SW 1271 (cell line): Measurements from ENCODE around the gene GRIFIN.
"Not testable (repeated sequence)": the region's sequence is repeated elsewhere in the genome, so short reads cannot be mapped to it uniquely, and the experiment has no call there.

ENCODE experiments used
- DNase-seq, 2 experiments: peaks; one replicate each; lab custom pipeline; 2025; lab: John Stamatoyannopoulos, UW

GRIFIN gene

DNA sequence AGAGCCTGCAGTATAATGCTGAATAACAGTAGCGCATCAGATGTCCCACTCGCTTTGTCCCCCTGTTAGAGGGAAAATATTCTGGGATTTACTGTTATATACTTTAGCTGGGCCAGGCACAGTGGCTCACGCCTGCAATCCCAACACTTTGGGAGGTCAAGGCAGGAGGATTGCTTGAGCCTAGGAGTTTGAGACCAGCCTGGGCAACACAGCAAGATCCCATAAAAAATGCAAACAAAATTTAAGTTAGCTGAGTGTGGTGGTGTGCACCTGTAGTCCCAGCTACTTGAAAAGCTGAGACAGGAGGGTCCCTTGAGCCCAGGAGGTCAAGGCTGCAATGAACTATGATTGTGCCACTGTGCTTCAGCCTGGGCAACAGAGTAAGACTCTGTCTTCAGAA lies 22.3 kb downstream of the GRIFIN start:
- DNase-seq = not testable (repeated sequence)

DNA sequence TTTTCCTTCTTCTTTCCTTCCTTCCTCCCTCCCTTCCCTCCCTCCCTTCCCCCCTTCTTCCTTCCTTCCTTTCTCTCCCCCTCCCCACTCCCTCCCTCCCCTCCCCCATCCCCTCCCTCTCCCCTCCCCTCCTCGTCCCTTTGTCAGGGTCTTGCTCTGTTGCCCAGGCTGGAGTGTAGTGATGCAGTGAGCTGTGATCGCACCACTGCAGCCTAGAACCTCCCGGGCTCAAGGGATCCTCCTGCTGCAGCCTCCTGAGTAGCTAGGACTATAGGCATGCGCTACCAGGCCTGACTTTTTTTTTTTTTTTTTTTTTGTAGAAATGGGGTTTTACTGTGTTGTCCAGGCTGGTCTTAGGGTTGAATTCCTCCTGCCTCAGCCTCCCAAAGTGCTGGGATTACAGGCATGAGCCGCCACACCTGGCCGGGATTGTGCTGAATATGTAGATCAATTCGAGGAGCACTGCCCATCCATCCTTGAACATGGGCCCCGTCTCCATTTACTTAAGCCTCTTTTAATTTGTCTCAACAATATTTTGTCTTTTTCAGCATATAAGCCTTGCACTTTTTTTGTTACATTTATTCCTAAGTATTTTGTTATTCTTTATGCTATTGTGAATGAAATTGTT lies 23.4 kb downstream of the GRIFIN start:
- no peak for DNase-seq

DNA sequence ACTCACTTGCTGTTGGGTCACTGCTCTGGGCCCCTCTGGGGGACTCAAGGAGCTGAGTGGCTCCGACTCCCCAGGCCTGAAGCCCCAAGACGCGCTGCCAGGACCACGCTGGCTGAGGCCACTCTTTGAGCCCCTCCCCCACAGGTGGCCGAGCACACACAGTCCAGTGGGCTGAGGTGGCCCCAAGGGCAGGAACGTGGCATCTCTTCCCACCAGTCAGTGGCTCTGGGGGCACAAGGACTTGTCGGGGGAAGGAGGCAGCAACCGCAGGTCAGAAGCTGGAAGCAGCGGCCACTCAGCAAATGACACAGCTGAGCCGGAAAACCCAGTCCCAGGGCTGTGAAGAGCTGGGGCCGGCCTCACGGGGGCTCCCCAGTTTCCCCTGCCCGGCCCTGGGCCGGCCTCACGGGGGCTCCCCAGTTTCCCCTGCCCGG lies 24.1 kb downstream of the GRIFIN start:
- no peak for DNase-seq

DNA sequence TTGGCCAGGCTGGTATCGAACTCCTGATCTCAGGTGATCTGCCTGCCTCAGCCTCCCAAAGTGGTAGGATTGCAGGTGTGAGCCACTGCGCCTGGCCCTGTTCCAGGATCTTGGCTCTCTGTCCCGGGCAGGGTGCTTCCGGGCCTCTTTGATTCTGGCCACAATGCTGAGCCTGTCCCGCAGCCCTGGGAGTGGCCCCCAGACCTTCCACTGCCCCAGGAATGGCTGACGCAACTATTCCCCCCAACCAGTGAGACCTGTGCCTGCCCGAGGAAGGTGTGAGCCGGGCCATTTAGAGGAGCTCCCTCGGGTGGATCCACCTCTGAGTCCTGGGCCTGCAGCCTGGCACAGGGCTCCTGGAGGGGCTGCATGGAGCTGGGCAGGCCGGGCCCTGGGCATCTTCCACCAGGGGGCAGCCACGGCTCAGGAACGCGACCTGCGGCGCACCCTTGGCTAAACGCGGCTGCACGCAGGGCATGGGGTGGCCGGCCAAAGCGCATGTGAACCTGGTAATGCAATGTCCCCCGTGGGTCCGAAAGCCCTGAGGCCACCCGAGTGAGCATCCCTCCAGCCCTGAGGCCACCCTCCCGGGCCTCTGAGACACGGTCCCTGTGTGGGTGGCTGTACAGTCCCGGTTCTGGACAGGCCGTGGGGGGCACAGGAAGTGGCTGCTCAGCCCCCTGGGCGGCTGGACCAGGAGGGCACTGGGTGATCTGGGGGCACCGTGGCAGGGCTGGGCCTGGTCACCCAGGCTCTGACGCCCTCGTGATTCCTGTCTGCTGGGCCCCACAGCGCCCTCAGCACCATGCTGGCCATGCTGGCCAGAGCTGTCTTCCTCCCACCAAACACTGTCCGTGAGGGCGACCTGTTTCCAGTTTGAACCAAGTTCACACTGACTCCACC lies 24.8 kb downstream of the GRIFIN start:
- DNase-seq = peak; percentile 36 to 74

DNA sequence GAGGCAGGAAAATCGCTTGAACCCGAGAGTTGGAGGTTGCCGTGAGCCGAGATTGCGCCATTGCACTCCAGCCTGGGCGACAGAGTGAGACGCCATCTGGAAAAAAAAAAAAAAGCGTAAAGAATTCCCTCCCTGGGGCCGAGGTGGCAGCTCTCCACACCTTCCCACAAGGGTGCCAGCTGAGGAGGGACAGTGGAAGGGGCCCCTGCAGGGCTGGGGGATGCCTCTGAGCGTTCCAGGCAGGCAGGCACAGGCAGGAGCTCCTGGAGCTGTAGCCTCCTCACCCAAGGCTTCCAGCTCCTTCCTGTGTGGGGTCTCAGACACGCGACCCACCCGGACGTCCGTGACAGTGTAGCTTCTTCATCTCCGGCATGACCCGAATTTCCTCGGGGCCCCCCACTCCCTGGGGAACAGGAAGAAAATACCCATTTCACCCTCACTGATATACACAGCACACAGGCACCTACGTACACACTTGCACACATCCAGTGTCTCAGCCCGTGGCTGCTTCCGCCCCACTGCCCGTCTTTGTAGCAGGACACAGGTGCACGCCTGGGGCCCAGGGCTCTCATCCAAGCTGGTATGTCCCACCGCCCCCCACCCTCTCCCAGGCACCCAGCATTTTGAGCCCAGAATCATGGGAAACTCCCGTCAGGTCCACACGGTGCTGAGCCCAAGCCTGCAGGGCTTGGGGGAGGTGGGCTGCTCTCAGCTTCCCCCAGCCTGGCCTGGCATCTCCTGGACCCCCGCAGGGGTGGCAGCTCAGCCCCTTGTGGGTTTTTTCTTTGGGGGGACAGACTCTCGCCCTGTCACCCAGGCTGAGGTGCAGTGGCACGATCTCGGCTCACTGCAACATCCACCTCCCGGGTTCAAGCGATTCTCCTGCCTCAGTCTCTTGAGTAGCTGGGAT lies 25.7 kb downstream of the GRIFIN start:
- DNase-seq = no peak

DNA sequence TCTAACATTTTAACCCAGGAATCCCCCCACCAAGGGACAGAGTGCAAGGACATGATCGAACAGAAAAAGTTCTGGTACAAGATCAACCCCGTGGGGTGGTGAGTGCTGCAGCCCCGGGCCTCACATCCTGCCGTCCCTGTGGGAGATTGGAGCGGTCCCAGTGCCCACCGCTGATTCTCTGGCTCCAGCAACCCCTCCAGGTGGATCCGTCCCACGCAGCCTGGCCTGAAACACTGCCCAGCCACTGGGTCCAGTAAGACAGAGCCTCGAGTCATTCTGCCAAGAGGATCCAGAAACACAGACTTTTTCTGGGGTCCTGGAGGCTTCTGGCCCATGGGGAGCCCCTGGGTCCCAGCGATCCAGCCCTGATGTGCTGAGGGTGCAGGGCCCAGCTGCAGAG lies 29.5 kb downstream of the GRIFIN start:
- no peak for DNase-seq

DNA sequence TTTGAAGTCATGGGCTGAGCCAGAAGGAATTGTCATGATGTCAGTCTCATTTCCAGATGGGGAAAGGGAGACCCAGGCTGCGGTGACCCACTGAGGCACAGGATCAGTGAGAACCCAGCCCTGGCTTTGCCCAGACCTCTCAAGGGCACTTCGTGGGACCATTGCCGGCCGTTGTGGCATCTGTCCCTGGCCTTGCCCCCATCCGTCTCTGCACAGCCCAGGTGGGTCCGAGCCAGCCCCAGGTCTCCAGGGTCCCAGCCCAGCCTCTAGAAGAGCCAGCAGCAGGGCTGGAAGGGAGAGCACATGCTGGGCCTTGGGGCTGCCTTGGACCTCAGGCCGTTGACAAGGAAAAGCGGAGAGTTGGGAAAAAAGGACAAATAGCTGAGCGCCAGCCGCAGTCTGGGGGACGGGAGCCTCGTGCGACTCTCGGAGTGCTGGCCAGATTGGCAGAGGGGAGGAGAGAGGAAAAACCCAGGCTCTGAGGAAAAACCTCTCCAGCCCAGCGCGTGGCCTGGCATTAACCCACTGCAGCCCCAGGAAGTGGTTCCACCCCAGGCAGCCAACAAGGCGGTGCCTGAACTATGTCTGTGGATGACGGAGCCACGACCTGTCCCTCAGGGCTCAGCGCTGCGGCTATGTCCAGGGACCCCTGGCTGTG lies 30.2 kb downstream of the GRIFIN start:
- no peak for DNase-seq

DNA sequence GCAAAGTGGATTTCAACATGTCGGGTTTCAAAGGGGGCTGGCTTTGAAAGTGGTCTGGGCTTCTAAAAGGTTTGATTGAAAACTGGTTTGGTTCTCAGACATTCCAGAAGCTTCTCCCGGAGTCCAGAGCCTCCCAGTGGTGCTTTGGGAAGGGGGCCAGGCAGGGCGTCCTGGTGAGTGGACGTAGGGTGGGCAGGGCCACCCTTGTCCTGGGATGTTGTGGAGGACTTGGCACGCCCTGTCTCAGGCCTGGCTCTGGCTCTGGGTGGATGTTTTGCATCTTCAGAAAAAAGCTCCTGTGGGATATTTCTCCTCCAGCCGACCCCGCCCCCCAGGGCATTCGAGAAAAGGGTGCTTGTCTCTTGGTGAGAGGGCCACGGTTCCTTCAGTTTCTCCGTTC lies 31.2 kb downstream of the GRIFIN start:
- DNase-seq = no peak

DNA sequence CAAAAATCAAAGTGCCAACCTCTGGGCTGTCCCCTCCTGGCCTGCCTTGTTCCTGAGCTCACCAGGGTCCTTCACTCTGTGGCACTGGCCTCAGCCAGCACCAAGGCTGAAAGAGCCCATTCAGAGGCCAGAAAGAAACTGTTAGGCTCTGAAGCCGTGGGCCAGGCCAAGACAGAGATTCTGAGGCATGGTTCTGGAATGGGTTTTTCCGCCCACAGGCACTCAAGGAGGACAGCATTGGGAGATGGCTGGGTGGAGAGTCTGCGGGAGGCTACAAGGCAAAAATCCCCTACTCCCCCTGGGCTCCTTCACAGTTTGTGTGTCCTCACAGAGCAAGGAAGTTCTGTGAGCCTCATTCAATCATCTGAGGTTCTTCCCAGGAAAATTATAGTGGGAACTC lies 31.7 kb downstream of the GRIFIN start:
- DNase-seq = no peak

DNA sequence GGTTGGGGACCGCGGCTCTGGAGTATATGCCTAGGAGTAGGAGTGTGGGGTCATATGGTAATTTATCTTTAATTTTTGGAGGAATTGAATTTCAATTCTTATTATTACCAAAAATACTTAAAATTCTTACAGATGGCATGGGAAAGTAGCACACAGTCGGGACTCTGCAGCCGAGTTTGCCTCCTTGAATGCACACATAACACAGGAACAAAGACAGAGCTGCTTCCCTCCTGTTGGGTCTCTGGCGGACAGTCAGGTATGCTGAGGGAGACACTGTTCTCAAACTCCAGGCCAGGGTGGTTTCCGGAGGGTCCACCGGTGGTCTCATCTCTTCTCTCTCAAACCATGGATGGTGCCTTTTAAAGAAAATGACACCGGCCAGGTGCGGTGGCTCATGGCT lies 32.7 kb downstream of the GRIFIN start:
- DNase-seq = no peak

DNA sequence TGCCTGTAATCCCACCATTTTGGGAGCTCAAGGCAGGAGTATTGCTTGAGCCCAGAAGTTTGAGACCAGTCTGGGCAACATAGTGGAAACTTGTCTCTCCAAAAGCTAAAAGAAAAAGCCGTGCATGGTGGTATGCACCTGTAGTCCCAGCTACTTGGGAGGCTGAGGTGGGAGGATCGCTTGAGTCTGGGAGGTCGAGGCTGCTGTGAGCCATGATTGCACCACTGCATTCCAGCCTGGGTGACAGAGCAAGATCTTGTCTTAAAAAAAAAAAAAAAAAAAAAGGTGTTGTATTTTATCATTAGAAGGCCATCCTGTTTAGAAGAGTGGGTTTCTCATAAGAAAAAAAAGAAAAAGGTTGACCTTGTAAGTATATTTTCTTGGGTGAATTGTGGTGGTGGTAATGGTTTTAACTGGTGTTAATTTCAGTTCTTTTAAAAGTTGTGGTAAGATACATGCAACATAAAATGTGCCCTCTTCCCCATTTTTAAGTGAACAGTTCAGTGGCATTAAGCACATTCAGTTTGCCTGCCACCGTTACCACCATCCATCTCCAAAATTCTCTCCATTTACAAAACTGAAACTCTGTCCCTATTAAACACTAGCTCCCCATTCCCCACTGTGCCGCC lies 34.7 kb downstream of the GRIFIN start:
- no peak for DNase-seq

DNA sequence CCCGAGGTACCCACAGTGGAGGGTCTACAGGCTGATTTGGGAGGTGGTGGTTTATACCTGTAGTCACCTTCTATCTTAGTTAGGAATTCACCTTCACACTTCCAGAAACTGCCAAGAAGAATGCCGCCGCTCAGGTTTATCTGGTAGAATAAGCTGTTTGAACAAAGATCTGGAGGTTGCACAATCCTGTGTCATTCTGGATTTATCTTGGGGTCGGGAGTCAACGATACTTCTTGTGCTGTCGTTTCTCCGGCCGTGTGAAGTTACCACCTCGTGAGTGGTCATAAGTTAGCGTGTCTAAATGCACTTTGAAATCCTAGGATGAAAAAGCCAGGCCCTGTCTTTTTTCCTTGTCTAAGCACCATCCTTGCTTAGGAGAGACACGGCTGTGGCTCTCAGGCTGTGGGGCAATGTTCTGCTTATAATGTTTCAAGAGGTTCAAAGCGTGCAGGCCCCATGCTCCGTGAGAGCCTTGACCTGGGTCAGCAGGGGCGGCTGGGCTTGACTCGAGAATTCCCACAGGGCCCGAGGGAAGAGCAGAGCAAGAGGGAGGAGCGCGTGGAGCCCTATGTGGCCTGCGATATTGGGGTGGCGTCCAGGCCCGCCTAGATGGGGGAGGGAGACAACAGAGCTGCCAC lies 35.5 kb downstream of the GRIFIN start:
- no peak for DNase-seq

DNA sequence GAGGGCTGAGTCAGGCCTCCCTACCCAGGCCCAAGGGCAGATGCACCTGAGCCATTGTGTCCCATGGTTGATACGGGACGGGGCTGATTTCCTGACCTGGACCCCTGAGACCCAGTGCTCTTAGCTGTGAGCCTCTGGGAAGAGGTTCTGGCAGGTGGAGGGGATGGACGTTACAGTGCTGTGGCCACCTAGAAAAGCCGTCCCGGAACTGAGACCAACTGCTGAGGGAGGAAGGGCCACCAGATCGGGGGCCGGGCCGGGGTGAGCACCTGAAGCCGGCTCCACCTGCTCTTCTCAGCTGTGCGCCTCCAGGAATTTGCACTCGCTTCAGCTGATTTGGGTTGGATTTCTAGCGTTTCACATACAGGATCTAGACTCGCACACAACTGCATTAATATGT lies 37.4 kb downstream of the GRIFIN start:
- no peak for DNase-seq

DNA sequence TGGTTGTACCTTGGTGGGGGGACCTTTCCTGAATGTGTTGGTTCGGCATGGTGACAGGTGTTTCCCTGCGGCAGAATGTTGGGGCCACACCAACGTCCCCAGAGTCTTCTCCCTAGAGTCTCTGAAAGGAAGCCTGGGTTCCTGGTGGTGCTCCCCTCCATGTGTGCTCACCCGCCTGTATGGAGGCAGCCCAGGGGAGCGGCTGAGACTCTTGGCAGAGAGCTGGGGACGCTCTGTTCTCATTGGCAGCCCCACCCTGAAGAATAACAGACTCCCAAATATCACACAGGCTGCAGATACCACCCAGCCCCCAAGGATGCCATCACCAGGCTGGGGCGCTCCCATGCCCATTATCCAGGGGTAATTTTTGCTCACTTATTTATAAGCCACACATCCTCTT lies 38.0 kb downstream of the GRIFIN start:
- DNase-seq = no peak

DNA sequence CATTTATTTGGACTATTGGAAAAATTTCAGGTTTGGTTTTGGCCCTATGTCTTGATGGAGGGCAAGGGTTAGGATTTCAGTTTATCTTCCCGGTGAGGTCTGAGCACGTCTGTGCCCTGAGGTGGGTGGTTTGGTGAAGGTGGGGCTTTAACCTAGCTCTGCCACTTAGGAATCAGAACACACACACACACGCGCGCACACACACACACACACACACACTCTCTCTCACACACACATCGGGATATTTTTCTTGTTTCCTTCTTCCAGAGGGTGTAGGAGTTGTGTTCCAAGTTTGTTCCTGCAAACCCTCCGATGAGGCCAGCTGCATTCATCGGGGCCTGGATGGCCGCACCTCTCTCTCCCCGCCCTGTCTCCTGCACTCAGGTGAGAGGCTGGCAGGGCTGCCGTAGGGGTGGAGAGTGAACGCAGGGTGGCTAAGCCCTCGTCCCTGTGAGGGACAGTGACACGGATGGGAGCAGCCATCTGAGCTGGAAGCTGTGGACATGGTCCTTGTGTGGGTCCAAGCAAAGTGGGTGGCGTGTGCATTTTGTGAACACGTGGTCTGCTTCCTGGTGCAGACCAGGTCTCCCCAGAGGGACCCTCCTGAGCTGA lies 38.6 kb downstream of the GRIFIN start:
- no peak for DNase-seq

DNA sequence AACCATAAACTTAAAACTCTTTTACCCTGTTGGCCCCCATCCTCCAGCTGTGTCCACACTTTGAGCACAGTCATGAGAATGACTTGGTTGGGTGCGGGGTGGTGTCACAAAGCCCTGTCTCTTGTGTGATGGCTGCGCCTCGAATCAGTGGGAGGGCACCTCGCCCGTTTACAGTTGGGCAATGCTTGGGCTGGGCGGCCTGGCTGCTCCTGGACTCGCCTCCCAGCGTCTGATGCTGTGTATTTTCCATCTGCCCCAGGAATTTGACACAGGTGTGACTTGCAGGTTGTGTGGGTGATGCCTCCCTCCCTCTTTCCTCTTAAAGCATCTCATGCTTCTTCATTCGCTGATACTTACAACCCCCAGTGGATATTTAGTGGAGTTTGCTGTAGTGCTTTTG lies 39.1 kb downstream of the GRIFIN start:
- DNase-seq = no peak

DNA sequence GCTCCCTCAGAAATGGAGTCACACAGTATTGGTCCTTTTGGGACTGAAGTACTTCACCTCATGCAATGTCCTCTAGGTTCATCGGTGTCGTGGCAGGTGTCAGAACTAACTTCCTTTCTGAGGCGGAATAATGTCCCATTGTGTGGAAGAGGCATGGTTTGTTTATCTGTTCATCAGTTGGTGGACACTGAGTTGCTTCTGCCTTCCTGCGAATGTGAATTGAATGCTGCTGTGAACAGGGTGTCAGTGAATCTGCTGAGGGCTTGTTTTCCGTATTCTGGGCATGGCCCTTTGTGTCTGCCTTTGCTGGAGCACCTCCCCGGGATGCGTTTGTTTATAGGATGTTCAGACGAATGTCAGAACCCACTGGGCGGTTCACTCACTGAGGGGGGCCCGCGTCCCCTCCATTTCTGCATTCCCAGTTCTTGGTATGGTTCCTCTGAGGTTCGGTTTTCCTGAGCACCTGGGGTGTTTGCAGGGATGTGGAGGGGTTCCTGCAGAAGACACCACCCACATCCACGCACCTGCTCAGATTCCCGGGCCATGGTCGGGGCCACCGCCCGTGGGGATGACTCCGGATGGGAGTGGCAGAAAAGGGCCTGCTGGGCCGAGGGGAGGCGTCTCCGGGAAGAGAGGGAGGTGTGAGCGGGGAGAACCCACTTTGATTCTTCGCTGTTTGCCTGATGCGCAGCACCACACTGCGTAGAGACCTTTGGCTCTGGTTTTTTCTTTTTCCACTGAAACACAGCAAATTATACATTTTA lies 39.7 kb downstream of the GRIFIN start:
- no peak for DNase-seq

DNA sequence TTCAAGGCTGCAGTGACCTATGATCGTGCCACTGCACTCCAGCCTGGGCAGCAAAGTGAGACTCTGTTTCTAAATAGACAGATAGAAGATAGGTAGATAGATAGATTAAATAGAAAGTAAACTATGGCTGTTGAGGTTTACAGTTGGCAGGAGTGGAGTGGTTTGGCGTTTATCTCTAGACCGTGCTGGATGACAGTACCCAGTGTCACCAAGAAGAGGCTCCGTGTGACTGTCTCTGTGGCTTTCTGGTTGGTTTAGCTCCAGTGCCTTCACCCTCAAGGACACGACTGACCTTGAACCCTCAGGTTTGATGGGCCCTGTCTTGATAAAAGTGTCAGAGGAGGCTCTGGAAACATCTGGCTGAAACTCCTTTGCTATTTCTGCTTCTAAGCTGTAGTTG lies 41.1 kb downstream of the GRIFIN start:
- no peak for DNase-seq

DNA sequence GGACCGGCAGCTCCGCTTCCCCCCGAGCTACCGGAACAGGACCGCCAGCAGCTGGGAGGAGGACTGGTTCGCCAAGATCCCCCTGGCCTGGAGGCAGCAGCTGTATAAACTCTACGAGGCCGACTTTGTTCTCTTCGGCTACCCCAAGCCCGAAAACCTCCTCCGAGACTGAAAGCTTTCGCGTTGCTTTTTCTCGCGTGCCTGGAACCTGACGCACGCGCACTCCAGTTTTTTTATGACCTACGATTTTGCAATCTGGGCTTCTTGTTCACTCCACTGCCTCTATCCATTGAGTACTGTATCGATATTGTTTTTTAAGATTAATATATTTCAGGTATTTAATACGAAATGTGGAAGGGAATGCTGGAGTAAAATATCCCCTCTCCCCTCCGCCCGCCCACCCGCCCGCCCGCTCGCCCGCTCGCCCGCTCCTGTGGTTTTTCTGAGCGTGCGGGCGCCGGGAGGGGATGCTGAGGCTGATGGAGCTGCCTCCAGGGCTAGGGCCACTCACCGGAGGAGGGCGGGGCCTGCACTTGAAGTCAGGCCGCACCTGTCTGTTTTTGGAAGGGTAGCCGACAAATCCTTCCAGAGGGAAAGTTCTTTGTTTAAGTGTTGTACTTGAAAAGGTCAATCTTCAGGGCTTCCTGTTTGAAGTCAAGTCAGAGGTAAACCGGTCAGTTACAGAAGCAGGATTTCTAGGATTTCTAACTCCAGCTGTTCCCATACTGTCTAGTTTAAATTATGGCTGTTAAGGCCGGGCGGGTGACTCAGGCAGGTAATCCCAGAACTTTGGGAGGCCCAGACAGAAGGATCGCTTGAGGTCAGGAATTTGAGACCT lies 42.3 kb downstream of the GRIFIN start:
- DNase-seq = no peak
